ENCODE data around the gene AOPEP. TPM values are rescaled to one million over a fixed set of nuclear protein-coding genes. Genes with fewer than 3 reads are reported as not detected.
A peak's percentile ranks its signal among the peaks of the same experiment; 100 is the strongest.

Gene AOPEP
- total RNA-seq, 4 donors from 2014 or later, result 56.5 to 160 (median 103) TPM

- intact Hi-C loops (cut with DNase I; ENCODE audit: low total_unique reads), result no loop called here
- Histone ChIP-seq H3K27ac (no peak overlapping the region), H3K4me1 (peaks cover 16 to 20% of the 10 kb centered on the region in 2 donors)
Measured at GRCh38 chr9:94927048-94927761, 200.7 kb downstream of the AOPEP start.

DNA sequence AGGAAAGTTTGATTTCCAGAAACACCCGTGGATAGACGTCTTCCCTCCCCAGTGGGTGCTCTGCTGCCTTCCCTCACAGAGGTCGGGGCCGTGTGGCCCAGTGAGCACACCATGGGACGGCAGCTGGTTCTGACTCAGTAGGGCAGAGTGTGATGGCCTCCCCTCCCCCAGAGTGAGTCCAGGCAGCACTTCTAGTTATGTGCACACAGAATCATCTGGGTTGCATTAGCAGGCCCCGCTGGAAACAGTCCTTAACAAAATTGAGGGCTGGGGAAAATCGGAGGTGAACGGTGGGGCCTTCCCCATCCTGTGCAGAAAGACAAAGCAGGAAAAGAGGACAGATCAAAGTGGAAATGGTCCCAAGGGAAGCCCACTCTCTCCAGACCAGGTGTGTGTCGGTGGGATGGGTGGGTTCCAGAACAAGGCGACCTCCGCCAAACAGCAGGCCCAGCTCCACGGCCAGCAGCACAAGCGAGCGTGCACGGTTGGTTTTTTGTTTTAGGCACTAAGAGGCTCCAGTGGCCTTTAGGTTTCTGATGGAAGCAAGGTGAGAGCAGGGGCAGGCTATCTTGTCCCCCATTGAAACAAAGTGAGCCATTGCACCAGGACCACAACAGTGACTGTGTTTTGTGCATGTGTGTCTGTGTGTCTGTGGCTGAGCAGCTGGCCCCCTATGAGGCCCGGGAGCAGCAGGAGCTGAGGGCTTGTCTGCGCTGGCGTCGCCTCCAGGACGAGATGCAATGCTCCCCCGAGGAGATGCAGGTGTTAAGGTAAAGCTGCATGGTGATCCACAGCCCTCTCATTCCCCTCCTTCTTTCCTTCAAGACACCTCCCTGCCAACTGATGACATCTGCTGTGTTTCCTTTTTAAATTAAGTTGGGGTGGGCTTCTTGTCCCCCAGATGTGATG is 201.5 kb downstream of the AOPEP start:
- H3K27me3 ChIP-seq, result no peaks in the 10 kb centered on the region
- ATAC-seq, result no peak
- peak overlapping the region in 2 of 4 donors; percentile 28 to 62 for H3K27ac ChIP-seq
- H3K4me3 ChIP-seq, result no peak overlapping the region
- H3K4me1 ChIP-seq, result peaks cover 8 to 12% of the 10 kb centered on the region in 2 donors
- DNase-seq, result no peak
- H3K9me3 ChIP-seq, result no peaks in the 10 kb centered on the region
- in situ Hi-C loops (cut with MboI; ENCODE audit: low sequenced_read_pairs in 4 of 4), result no loop called here
- intact Hi-C loops (cut with DNase I; ENCODE audit: low total_unique reads), result no loop called here
- no peaks in the 10 kb centered on the region for H3K36me3 ChIP-seq
- no peak for TF ChIP-seq POLR2A (IDR thresholded peaks at IDR 0.05)
- TF ChIP-seq CTCF (IDR thresholded peaks at IDR 0.05 in 4 of 5, conservative IDR thresholded peaks at IDR 0.05 in 1 of 5), result no peak

More at GRCh38 chr9:94927048-94927761, 200.7 kb downstream of the AOPEP start:
- H3K4me3 ChIP-seq, result no peak overlapping the region
- H3K9me3 ChIP-seq, result no peaks in the 10 kb centered on the region
- H3K27me3 ChIP-seq, result no peaks in the 10 kb centered on the region
- no peak for DNase-seq
- in situ Hi-C loops (cut with MboI; ENCODE audit: low sequenced_read_pairs in 4 of 4), result no loop called here
- no peak for ATAC-seq
- TF ChIP-seq POLR2A (IDR thresholded peaks at IDR 0.05), result no peak
- no peak for TF ChIP-seq CTCF (IDR thresholded peaks at IDR 0.05 in 4 of 5, conservative IDR thresholded peaks at IDR 0.05 in 1 of 5)
- no peaks in the 10 kb centered on the region for H3K36me3 ChIP-seq

DNA sequence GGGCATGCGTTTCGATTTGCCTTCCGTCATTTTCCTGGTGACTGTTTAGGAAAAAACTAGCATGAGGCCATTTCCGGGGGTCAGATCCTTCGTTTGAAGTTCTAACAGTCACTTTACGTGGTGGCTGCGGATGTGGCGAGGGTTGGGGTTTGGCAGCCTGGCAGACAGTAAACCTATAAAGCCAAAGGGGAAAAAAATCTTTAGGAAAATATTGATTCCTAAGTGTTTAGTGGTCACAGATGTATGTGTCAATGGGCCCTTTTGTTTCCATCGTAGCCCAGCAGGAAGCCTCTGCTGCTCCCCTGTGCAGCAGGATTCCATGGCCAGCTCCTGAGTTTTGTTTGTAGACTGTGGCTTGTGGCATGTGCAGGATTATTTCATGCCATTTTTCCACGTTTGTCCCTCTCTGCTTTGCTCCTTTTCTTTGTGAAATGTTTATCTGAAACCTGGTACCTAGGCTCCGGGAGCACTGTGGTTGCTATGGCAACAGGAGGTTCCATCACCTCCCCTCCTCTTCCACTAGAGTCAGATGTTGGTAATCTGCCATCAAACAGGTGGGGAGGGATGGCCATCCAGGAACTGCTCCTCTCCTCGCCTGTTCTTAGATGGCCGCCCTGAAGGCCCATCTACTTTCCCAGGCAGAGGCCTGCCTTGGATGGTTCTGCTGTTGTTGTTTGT is 202.3 kb downstream of the AOPEP start:
- H3K27me3 ChIP-seq, result no peaks in the 10 kb centered on the region
- H3K27ac ChIP-seq, result peak overlapping the region in 2 of 4 donors; percentile 28 to 62
- in situ Hi-C loops (cut with MboI; ENCODE audit: low sequenced_read_pairs in 4 of 4), result no loop called here
- H3K36me3 ChIP-seq, result no peaks in the 10 kb centered on the region
- TF ChIP-seq CTCF (IDR thresholded peaks at IDR 0.05 in 4 of 5, conservative IDR thresholded peaks at IDR 0.05 in 1 of 5) (no peak), POLR2A (IDR thresholded peaks at IDR 0.05) (no peak)
- peaks cover 0 to 11% of the 10 kb centered on the region in 2 donors for H3K4me1 ChIP-seq
- no peaks in the 10 kb centered on the region for H3K9me3 ChIP-seq
- ATAC-seq (no peak), DNase-seq (no peak)
- intact Hi-C loops (cut with DNase I; ENCODE audit: low total_unique reads), result no loop called here
- no peak overlapping the region for H3K4me3 ChIP-seq

DNA sequence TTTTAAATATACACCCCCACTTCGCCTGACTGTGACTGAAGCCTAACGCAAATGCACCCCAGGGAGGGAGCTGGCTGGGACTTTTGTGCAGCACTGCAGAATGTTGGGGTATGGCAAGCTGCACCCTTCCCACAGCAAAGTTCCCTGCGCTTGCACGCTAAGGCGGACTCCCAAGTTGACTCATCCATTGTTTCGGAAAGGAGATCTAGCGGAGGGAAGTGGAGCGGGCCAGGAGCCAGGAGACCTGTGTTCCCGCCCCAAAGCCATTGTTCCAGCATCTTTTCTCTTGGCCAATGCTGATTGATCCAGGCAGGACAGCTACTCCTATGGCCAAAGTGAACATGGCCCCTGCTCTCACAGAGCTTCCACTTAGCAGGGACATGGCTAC is 202.9 kb downstream of the AOPEP start:
- intact Hi-C loops (cut with DNase I; ENCODE audit: low total_unique reads) (no loop called here), in situ Hi-C loops (cut with MboI; ENCODE audit: low sequenced_read_pairs in 4 of 4) (no loop called here)
- H3K27ac ChIP-seq, result peak overlapping the region in 3 of 4 donors; percentile 18 to 62 (median 28)
- H3K9me3 ChIP-seq, result no peaks in the 10 kb centered on the region
- H3K4me3 ChIP-seq, result no peak overlapping the region
- ATAC-seq, result peak; percentile 59 to 60
- H3K36me3 ChIP-seq, result no peaks in the 10 kb centered on the region
- DNase-seq, result no peak
- no peaks in the 10 kb centered on the region for H3K27me3 ChIP-seq
- H3K4me1 ChIP-seq, result peaks cover 0 to 11% of the 10 kb centered on the region in 2 donors
- TF ChIP-seq POLR2A (IDR thresholded peaks at IDR 0.05), result no peak
- no peak for TF ChIP-seq CTCF (IDR thresholded peaks at IDR 0.05 in 4 of 5, conservative IDR thresholded peaks at IDR 0.05 in 1 of 5)
